Stimulated activated CD4-positive, alpha-beta T cell treated with anti-CD3 and anti-CD28 coated beads, Interleukin-1b, Interleukin-23, amount 100 ng/mL, for 4 hours (primary cell): ENCODE results near the gene CADM3.
A peak's percentile ranks its signal among the peaks of the same experiment; 100 is the strongest.

Experiments used
- DNase-seq, 2 donors: peaks; one replicate each; pipeline ENCODE4 v3.0.0-alpha.2; 2020; ENCODE audit warnings: low read depth in 2 of 2

Gene CADM3, protein sequence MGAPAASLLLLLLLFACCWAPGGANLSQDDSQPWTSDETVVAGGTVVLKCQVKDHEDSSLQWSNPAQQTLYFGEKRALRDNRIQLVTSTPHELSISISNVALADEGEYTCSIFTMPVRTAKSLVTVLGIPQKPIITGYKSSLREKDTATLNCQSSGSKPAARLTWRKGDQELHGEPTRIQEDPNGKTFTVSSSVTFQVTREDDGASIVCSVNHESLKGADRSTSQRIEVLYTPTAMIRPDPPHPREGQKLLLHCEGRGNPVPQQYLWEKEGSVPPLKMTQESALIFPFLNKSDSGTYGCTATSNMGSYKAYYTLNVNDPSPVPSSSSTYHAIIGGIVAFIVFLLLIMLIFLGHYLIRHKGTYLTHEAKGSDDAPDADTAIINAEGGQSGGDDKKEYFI

DNA sequence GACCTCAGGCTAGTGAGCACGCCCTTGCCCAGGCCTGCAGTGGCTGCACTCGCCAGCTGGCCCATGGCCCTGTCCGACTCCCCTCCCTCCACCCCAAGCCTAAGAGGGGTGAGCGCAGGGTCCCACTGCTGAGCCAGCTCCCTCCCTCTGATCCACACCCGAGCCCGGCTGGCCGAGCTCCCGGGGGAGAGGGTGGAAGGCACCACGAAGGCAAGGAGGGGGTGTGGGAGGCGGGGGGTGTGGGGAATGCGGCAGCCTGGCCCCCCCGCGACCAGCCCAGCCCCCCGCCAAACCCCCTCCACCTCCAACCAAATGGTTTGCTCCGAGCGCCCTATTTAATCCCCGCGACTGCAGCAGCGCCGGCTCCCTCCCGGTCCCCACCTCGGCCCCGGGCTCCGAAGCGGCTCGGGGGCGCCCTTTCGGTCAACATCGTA lies at the start of gene CADM3:
TSS of gene CADM3 (plus strand) at position 362 of the 434 bp plus-strand sequence. CDS start 151 bp downstream, outside the sequence.
- no peak for DNase-seq

DNA sequence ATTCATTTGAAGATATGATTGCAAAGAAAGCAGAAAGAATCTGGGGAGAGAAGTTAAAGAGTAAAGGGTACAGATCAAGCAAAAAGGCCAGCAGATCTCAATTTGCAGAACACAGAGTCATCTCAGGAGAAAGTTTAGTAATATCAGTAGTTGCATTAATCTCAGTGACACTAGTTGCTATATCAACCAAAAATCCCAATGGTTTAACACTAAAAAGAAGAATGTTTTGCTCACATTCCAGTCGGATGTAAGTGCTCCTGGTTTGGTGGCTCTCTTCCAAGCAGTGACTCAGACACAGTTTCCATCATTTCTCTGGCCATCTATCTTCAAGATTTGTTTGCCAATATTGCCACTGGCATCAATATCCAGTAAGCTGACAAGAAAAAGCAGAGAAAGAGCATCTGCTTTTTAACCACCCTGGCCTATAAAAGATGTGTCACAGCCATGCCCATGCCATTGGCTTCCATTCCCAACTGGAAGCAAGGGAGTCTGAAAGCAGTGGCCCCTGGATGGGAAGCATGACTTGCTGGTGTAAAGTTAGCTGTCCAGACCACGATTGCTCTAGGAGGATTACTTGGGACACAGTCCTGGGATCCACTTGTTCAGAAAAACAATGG lies 49.3 kb upstream of the CADM3 start:
- no peak for DNase-seq

GRCh38 chr1:159123587-159123986 lies 47.8 kb upstream of the CADM3 start:
- no peak for DNase-seq

- peak; percentile 53 to 67 for DNase-seq
Observed at GRCh38 chr1:159132271-159132881, 39.0 kb upstream of the CADM3 start.

GRCh38 chr1:159140474-159140873 lies 30.9 kb upstream of the CADM3 start:
- DNase-seq: no peak

DNA sequence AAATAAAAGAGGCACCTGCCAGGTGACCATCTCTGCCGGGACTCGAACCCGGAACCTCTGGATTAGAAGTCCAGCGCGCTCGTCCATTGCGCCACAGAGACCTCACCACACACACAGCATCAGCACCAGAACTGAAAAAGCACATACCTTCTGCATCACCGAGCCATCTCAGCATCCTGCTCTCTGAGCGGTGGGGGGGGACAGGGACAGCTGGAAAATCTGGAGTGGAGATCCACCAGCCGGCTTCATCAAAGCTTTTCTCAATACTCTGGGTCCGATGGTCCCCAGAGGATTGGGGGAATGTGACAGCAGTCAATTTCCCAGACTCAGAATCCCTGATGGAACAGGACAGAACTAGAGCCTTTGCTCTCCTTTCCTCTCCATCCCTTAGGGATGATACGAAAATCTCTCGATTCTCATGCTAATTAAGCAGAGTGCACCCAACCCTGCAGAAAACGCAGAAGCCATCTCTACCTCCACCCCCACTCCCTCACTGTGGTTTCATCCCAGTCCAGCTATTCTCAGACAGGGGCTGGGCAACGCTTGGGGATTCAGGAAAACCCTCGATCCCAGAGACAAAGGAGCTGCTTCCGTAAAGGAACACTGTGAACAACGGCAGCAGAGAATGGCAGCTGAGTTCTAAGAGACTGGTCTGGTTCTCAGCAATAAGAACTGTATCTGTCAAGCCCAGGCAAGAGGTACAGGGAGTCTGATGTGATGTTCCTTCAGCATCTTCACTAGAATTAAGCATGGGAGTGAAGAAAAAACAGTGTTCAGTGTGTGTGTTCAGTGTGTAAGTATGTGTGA lies 29.6 kb upstream of the CADM3 start:
- DNase-seq: no peak

DNA sequence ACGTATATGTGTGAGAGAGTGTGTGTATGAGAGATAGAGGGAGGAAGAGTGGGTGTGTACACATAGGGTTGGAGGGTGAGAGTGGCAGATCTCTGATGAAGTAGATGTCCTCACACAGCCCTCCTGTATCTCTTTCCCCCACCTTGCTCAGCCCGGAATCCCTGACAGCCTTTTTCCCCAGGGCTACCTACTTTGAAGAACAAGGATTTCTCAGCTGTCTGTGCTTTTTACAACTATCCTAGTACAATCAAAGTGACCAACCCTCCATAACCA lies 29.1 kb upstream of the CADM3 start:
- DNase-seq: no peak

- no peak for DNase-seq
Observed at GRCh38 chr1:159142726-159143510, 28.5 kb upstream of the CADM3 start.

- no peak for DNase-seq
Observed at GRCh38 chr1:159144571-159144970, 26.8 kb upstream of the CADM3 start.

- DNase-seq: no peak
Observed at GRCh38 chr1:159146980-159147379, 24.4 kb upstream of the CADM3 start.

- DNase-seq: no peak
Observed at GRCh38 chr1:159152031-159152430, 19.4 kb upstream of the CADM3 start.

- DNase-seq: peak; percentile 43 to 46
Observed at GRCh38 chr1:159161001-159161718, 10.3 kb upstream of the CADM3 start.

DNA sequence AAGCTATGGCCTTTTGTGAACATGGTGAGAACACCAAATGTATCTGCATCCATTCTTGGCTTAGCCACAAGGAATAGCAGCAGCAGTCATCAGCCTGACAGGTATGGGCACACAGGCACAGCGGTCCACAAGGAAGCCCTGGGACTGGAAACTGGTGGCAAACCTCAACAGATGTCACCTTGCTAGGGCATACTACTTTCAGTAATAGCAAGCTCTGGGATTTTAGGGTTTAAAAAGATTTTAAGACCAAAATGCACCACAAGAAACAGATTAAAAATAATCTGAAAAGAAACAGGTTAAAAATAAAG lies 9.7 kb upstream of the CADM3 start:
- DNase-seq: no peak

DNA sequence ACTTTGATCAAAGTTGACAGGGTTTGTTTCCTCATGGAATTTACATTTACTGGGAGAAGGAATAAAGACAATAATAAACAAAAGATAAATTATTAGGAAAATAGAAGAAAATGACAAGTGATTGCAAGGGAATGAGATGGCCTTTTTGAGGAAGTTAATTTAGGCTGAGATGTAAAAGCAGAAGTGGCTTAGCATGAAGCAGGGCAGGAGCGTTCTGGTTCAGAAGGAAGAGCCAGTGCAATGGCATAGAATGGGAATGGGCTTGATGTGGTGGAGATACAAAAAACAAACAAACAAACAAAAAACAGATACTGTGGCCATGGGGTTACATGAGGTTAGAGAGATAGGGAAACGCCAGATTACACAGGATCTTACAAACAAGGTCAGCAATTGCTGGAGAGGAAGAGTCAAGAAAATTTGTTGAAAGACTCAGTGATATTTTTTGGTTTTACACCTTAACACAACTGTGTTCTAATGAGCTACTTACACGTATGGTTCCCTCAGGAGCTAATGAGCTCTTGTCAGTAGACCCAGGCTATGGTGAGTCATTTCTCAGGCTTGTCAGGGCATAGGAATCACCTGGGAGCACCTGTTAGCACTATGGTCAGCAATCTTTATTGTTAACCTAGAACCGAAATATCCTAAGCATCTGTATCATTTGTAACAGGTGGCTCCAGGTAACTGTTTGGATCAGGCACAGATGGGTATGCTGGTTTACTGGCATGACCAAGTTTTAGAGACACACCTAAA lies 8.7 kb upstream of the CADM3 start:
- no peak for DNase-seq

DNA sequence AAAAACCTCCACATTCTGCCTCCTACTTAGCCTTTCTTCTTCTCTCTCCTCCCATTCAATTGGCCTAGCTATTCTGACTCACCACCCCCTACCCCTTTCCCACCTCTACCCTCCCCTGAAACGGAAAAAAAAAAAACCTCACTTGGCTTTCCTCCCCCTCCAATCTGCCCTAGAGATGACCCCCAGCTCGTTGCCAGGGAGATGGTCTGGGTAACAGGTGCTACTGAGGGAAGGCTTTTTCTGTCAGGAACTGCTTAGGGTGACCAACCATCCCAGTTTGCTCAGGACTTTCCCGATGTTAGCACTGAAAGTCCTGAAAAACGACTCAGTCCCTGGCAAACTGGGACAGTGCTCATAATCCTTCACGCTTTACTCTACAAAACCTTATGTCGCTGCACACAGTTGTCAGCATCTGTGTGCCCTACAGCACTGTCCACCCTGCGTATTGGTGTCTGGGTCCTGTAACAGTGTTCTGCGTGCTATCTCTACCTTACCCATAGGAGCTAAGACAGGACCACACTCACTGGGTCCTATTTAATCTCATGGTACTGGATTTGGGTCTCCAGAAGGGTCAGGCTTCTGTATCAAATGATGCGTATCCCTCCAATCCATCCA lies 7.7 kb upstream of the CADM3 start:
- DNase-seq: no peak

GRCh38 chr1:159168043-159168442 lies 3.4 kb upstream of the CADM3 start:
- DNase-seq: no peak

- no peak for DNase-seq
Observed at GRCh38 chr1:159170639-159171038, 776 bp upstream of the CADM3 start.

DNA sequence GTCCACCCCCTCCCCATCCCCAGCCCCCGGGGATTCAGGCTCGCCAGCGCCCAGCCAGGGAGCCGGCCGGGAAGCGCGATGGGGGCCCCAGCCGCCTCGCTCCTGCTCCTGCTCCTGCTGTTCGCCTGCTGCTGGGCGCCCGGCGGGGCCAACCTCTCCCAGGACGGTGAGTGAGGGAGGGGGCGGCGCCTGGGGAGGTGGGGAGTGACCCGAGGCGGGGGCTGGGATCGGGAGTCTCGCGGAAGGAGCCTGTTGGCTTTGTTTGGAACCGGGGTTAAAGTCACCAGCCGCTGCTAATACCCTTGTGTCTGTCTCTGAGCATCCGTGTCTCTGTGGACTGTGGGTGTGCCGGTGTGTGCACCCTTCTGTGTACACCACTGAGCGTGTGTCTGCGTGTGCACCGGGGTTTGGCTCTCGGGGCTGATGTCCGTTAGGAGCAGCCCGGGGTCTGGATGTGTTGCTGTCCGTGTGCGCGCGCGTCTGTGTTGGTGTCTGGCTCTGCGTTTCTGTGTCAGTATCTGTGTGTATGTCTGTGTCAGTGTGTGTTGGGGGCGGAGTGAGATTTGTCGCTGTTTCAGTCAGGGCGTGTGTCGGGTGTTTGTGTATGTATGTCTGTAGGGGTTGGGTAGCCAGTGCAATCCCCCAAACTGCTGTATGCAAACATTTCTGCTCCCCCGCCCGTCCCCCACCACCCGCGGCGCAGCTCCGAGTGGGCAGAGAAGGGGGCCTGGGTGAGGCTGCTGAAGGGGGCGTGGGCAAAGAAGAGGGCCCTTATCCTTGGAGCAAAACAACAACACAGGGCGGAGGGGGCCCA lies 480 bp downstream of the CADM3 start:
- no peak for DNase-seq
